ENCODE data around the gene BCL7A. TPM values are rescaled to one million over a fixed set of nuclear protein-coding genes. Genes with fewer than 3 reads are reported as not detected.

BCL7A gene
- total RNA-seq, 1 donor from 2014 or later: 8.1 TPM

DNA sequence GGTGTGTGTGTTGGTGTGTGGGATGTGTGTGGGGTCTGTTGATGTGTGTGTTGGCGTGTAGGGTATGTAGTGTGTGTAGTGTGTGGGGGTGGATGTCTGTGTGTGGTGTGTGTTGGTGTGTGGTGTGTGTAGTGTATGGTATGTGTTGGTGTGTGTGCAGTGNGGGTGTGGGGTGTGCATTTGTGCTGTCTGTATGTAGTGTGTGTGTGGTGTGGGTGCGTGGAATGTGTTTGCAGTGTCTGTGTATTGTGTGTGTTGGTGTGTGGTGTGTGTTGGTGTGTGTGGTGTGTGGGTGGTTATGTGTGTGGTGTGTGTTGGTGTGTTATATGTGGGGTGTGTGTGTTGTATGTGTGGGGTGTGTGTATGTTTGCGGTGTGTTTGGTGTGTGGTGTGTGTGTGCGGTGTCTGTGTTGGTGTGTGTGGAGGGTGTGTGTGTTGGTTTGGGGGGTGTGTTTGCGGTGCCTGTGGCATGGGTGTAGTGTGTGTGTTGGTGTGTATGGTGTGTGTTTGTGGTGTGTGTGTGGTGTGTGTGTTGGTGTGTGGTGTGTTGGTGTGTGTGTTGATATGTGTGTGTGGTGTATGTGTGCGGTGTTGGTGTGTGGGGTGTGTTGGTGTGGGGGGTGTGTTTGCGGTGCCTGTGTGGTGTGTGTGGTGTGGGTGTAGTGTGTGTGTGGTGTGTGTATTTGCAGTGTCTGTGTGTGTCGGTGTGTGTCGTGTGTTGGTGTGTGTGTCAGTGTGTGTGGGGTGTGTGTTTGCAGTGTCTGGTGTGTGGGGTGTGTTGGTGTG is 71.6 kb downstream of the BCL7A start:
- H3K4me1 ChIP-seq: peaks cover 85% of the 10 kb centered on the region

DNA sequence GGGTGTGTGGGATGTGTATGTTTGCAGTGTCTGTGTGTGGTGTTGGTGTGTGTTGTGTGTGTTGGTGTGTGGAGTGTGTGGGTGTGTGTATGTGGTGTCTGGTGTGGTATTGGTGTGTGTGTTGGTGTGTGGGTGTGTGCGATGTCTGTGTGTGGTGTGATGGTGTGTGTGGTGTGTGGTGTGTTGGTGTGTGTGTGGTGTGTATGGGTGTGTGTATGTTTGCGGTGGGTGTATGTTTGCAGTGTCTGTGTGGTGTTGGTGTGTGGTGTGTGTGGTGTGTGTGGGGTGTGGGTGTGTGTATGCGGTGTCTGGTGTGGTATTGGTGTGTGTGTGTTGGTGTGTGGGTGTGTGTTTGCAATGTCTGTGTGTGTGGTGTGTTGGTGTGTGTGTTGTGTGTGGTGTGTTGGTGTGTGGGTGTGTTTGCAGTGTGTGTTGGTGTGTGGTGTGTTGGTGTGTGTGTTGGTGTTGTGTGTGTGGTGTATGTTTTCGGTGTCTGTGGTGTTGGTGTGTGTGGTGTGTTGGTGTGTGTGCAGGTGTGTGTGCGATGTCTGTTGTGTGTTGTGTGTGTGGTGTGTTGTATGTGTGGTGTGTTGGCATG is 72.6 kb downstream of the BCL7A start:
- Histone ChIP-seq H3K4me3 (no peak overlapping the region), H3K9me3 (no peaks in the 10 kb centered on the region), H3K4me1 (peaks cover 85% of the 10 kb centered on the region), H3K27me3 (no peaks in the 10 kb centered on the region), H3K27ac (no peak overlapping the region), H3K36me3 (no peaks in the 10 kb centered on the region)
- intact Hi-C loops (cut with DNase I): no loop called here
- no peak for DNase-seq (ENCODE audit: extremely low spot score in 2 of 2)
- TF ChIP-seq, protein P1, sequence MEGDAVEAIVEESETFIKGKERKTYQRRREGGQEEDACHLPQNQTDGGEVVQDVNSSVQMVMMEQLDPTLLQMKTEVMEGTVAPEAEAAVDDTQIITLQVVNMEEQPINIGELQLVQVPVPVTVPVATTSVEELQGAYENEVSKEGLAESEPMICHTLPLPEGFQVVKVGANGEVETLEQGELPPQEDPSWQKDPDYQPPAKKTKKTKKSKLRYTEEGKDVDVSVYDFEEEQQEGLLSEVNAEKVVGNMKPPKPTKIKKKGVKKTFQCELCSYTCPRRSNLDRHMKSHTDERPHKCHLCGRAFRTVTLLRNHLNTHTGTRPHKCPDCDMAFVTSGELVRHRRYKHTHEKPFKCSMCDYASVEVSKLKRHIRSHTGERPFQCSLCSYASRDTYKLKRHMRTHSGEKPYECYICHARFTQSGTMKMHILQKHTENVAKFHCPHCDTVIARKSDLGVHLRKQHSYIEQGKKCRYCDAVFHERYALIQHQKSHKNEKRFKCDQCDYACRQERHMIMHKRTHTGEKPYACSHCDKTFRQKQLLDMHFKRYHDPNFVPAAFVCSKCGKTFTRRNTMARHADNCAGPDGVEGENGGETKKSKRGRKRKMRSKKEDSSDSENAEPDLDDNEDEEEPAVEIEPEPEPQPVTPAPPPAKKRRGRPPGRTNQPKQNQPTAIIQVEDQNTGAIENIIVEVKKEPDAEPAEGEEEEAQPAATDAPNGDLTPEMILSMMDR (IDR thresholded peaks at IDR 0.05): no peak
- TF ChIP-seq POLR2A (IDR thresholded peaks at IDR 0.05) (no peak), POLR2AphosphoS5 (IDR thresholded peaks at IDR 0.05; ENCODE audit: insufficient read depth in 1 of 2, low read depth in 1 of 2) (no peak)

More for the DNA sequence above, 71.6 kb downstream of the BCL7A start:
- Histone ChIP-seq H3K4me3 (no peak overlapping the region), H3K36me3 (no peaks in the 10 kb centered on the region), H3K27me3 (no peaks in the 10 kb centered on the region), H3K27ac (no peak overlapping the region), H3K9me3 (no peaks in the 10 kb centered on the region)
- TF ChIP-seq, protein P1 (IDR thresholded peaks at IDR 0.05): no peak
- TF ChIP-seq POLR2A (IDR thresholded peaks at IDR 0.05) (no peak), POLR2AphosphoS5 (IDR thresholded peaks at IDR 0.05; ENCODE audit: insufficient read depth in 1 of 2, low read depth in 1 of 2) (no peak)
- intact Hi-C loops (cut with DNase I): no loop called here
- DNase-seq (ENCODE audit: extremely low spot score in 2 of 2): no peak

DNA sequence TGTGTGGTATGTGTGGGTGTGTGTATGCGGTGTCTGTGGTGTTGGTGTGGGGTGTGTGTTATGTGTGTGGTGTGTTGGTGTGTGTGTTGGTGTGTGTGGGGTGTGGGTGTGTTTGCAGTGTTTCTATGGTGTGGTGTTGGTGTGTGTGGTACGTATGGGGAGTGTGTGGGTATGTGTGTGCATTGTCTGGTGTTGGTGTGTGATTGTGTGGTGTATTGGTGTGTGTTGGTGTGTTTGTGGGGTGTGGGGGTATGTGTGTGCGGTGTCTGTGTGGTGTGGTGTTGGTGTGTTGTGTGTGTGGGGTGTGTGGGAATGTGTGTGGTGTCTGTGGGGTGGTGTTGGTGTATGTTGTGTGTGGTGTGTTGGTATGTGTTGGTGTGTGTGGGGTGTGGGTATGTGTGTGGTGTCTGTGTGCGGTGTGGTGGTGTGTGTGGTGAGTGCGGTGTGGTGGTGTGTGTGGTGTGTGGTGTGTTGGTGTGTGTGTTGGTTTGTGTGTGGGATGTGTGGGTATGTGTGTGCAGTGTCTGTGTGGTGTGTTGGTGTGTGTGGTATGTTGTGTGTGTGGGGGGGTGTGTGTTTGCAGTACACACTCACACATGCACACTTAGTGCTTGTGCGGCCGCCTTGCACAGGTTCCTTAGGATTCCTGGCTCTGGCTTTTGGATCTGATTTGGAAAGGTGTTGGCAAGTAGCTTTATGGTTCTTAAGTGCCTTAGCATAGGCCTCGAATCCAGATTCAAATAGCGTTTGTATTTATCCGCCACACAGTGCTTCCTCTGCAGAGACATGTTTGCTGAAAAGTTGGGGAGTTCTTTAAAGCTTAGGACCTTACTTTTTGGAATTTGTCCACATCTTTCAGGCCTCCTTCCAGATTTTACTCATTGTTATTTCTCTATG is 73.3 kb downstream of the BCL7A start:
- no peaks in the 10 kb centered on the region for H3K27me3 ChIP-seq
- DNase-seq (ENCODE audit: extremely low spot score in 2 of 2): no peak

DNA sequence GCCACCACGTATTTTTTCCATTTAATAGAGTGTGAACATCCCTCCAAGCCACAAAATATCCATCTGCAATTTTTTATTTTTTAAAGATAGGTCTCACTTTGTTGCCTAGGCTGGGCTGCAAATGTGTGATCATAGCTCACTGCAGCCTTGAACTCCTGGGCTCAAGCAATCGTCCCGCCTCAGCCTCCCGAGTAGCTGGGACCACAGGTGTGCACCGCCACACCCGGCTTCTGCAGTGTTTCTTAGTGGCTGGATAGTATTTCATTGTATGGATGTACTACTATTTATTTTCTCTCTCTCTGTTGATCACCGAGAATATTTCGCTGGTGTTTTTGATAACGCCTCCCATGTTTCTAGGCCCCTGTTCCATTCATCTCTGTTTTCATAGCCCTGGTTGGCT is 74.3 kb downstream of the BCL7A start:
- Histone ChIP-seq H3K9me3 (no peaks in the 10 kb centered on the region), H3K27ac (peak overlapping the region; percentile 63), H3K4me3 (no peak overlapping the region), H3K27me3 (no peaks in the 10 kb centered on the region), H3K36me3 (no peaks in the 10 kb centered on the region), H3K4me1 (peaks cover 79% of the 10 kb centered on the region)
- TF ChIP-seq, protein P1 (IDR thresholded peaks at IDR 0.05): no peak
- TF ChIP-seq POLR2AphosphoS5 (IDR thresholded peaks at IDR 0.05; ENCODE audit: insufficient read depth in 1 of 2, low read depth in 1 of 2) (no peak), POLR2A (IDR thresholded peaks at IDR 0.05) (no peak)
- intact Hi-C loops (cut with DNase I): no loop called here
- DNase-seq (ENCODE audit: extremely low spot score in 2 of 2): no peak

More for the DNA sequence above, 73.3 kb downstream of the BCL7A start:
- no peak overlapping the region for H3K27ac ChIP-seq
- H3K4me3 ChIP-seq: no peak overlapping the region
- no peaks in the 10 kb centered on the region for H3K36me3 ChIP-seq
- TF ChIP-seq POLR2AphosphoS5 (IDR thresholded peaks at IDR 0.05; ENCODE audit: insufficient read depth in 1 of 2, low read depth in 1 of 2) (no peak), POLR2A (IDR thresholded peaks at IDR 0.05) (no peak)
- TF ChIP-seq, protein P1 (IDR thresholded peaks at IDR 0.05): no peak
- peaks cover 85% of the 10 kb centered on the region for H3K4me1 ChIP-seq
- intact Hi-C loops (cut with DNase I): no loop called here
- H3K9me3 ChIP-seq: no peaks in the 10 kb centered on the region
